Activated B cell treated with CpG ODN at 0.5 μM for 24 hours (primary cell): ENCODE results near the gene REL. TPM values are rescaled to one million over a fixed set of nuclear protein-coding genes. Genes with fewer than 3 reads are reported as not detected.

ENCODE experiments used
- ATAC-seq: fragments of 200-7000 bp; cut with Tn5 transposase; one replicate; pipeline ENCODE4 v1.10.0; 2021; ENCODE audit warnings: low read depth, mild to moderate bottlenecking, moderate library complexity
- CTCF ChIA-PET: fragments of 350-600 bp; sonication (Branson Sonifier 250); formaldehyde crosslinking; loops from one replicate; lab custom pipeline; 2021; ENCODE audit warnings: antibody characterized with exemption; lab: Charles Lee
- POLR2A ChIA-PET: fragments of 350-600 bp; sonication (Branson Sonifier 250); formaldehyde crosslinking; loops from one replicate; lab custom pipeline; 2021; ENCODE audit warnings: antibody characterized with exemption; lab: Charles Lee
- DNase-seq: peaks from one replicate; pipeline ENCODE4 v3.0.0; 2022
- H3K27ac Mint-ChIP-seq: one replicate; pipeline ENCODE4 v1.8.0; 2020; ENCODE audit warnings: mixed read lengths
- H3K27me3 Mint-ChIP-seq: one replicate; pipeline ENCODE4 v1.8.0; 2021; ENCODE audit warnings: mixed read lengths
- H3K36me3 Mint-ChIP-seq: one replicate; pipeline ENCODE4 v1.8.0; 2021; ENCODE audit warnings: low read depth, mixed read lengths
- H3K4me1 Mint-ChIP-seq: one replicate; pipeline ENCODE4 v1.8.0; 2021; ENCODE audit warnings: mixed read lengths
- H3K4me3 Mint-ChIP-seq: one replicate; pipeline ENCODE4 v1.8.0; 2020; ENCODE audit warnings: mild to moderate bottlenecking, mixed read lengths
- H3K9me3 Mint-ChIP-seq: one replicate; pipeline ENCODE4 v1.8.0; 2020; ENCODE audit warnings: mixed read lengths
- intact Hi-C: fragments of 100-400 bp; cut with micrococcal nuclease; formaldehyde crosslinking; loops from one replicate; pipeline ENCODE4 v1.15.1; 2024
- total RNA-seq: library from RNA; stranded (reverse); gene quantifications from 2 replicates; pipeline ENCODE4 v1.2.3, GENCODE V29; 2022
- TF ChIP-seq, protein P1 (sequence below): fragments of 200-600 bp; IDR thresholded peaks from one replicate; pipeline ENCODE4 v1.8.0; 2022; ENCODE audit warnings: antibody characterized with exemption, mild to moderate bottlenecking

The REL gene
- total RNA-seq, 1 donor from 2014 or later = 238 TPM

DNA sequence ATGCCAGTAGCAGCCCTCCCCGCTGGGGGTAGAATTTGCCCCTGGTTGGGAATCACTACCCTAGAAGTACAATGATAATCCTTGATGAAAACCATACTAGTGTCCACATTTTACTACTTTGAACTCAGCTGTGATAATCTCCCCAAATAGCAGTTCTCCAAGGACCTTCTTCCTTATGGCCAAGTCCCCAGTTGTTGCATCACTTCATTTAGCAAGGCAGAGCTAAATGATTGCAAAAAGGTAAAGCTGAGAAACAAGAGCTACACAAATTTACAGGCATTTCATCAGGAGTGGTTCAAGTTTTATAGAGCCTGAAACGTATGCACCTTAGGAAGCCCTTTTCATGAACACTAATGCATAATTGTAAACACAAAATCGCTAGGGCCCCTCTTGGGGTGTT lies 44.9 kb upstream of the REL start:
- no peaks in the 10 kb centered on the region for H3K27me3 Mint-ChIP-seq
- H3K4me3 Mint-ChIP-seq = no peak overlapping the region
- ChIA-PET CTCF (interaction anchor here (5.5 kb wide), 1 partner anchor 45 kb away, joined by 54 read pairs; the partner anchor contains the start of gene REL), POLR2A (interaction anchor here (0.5 to 7.2 kb wide), 5 partner anchors 20 to 141 kb away, joined by 3 to 250 read pairs (median 4); partner anchors contain the start of gene REL)
- peak overlapping the region; percentile 76 for H3K27ac Mint-ChIP-seq
- no peaks in the 10 kb centered on the region for H3K9me3 Mint-ChIP-seq
- peaks cover 91% of the 10 kb centered on the region for H3K4me1 Mint-ChIP-seq
- DNase-seq (no peak), ATAC-seq (no peak)
- TF ChIP-seq, protein P1, sequence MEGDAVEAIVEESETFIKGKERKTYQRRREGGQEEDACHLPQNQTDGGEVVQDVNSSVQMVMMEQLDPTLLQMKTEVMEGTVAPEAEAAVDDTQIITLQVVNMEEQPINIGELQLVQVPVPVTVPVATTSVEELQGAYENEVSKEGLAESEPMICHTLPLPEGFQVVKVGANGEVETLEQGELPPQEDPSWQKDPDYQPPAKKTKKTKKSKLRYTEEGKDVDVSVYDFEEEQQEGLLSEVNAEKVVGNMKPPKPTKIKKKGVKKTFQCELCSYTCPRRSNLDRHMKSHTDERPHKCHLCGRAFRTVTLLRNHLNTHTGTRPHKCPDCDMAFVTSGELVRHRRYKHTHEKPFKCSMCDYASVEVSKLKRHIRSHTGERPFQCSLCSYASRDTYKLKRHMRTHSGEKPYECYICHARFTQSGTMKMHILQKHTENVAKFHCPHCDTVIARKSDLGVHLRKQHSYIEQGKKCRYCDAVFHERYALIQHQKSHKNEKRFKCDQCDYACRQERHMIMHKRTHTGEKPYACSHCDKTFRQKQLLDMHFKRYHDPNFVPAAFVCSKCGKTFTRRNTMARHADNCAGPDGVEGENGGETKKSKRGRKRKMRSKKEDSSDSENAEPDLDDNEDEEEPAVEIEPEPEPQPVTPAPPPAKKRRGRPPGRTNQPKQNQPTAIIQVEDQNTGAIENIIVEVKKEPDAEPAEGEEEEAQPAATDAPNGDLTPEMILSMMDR = no peak
- H3K36me3 Mint-ChIP-seq = no peaks in the 10 kb centered on the region
- intact Hi-C loops = no loop called here

DNA sequence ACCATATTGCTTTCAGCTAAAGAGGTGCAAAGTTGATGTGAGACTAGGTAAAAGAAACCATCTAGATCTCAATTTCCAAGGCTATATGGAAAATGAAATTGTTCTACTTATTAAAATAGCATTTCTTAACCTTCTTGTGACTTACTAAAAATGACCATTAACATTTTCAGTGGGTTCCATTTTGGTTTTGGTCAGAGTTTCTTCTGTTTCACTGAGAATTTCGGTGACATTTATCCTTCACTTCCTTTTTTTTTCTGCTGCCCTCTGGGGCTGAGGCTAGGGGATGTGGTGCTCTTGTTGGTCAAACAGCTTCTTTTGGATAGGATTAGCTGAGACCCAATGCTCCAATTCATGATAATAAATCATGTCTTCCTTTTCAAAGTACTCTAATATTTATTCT lies 44.3 kb upstream of the REL start:
- Mint-ChIP-seq H3K4me3 (peak overlapping the region; percentile 29), H3K36me3 (no peaks in the 10 kb centered on the region), H3K27ac (peak overlapping the region; percentile 91), H3K4me1 (peaks cover 93% of the 10 kb centered on the region), H3K27me3 (no peaks in the 10 kb centered on the region), H3K9me3 (no peaks in the 10 kb centered on the region)
- ChIA-PET POLR2A (interaction anchor here (0.5 to 7.2 kb wide), 7 partner anchors 8 to 141 kb away, joined by 3 to 250 read pairs (median 4); partner anchors contain the start of gene REL), CTCF (interaction anchor here (3.0 to 5.5 kb wide), 2 partner anchors 18 to 44 kb away, joined by 21 to 54 read pairs; partner anchors contain the start of gene REL)
- TF ChIP-seq, protein P1 = no peak
- no peak for DNase-seq
- intact Hi-C loops = no loop called here
- ATAC-seq = no peak

GRCh38 chr2:60838481-60838880 lies 42.9 kb upstream of the REL start:
- TF ChIP-seq, protein P1 = no peak
- peak overlapping the region; percentile 20 for H3K4me3 Mint-ChIP-seq
- peaks cover 94% of the 10 kb centered on the region for H3K4me1 Mint-ChIP-seq
- no peaks in the 10 kb centered on the region for H3K9me3 Mint-ChIP-seq
- no peak for ATAC-seq
- H3K27ac Mint-ChIP-seq = peak overlapping the region; percentile 91
- DNase-seq = no peak
- intact Hi-C loops = no loop called here
- H3K27me3 Mint-ChIP-seq = no peaks in the 10 kb centered on the region
- ChIA-PET POLR2A (interaction anchor here (0.7 to 7.2 kb wide), 19 partner anchors 14 to 227 kb away, joined by 3 to 250 read pairs (median 9); partner anchors contain the start of gene REL), CTCF (interaction anchor here (0.9 to 5.5 kb wide), 11 partner anchors 12 to 160 kb away, joined by 3 to 54 read pairs (median 6); partner anchors contain the start of gene REL)
- H3K36me3 Mint-ChIP-seq = no peaks in the 10 kb centered on the region

DNA sequence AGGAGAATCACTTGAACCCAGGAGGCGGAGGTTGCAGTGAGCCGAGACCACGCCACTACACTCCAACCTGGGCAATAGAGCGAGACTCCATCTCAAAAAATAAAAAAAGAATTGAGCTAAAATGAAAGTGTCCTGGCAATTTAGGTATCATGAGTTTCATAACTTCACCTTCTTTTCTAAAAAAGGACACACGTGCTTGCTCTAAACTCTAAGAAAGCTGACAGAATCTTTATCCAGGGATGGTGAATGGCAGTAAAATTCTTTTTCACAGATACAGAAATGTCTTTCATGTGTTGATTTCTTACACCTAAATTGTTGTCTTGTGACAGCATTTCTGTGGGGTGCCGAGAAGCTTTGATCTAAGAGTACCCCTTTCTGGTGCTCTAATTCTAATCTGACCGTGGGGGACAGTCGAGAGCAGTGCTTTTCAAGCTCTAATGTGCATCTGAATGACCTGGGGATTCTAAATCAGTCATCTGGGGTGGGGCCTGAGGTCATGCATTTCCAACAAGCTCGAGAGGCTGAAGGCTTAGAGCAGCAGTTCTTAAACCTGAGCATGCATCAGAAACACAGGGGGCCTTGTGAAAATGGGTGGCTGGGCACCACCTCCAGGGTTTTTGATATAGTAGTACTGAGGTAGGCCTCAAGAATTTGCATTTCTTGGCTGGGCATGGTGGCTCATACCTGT lies 42.1 kb upstream of the REL start:
- no peaks in the 10 kb centered on the region for H3K27me3 Mint-ChIP-seq
- H3K4me1 Mint-ChIP-seq = peaks cover 94% of the 10 kb centered on the region
- ATAC-seq (peak; percentile 67), DNase-seq (no peak)
- H3K9me3 Mint-ChIP-seq = no peaks in the 10 kb centered on the region
- TF ChIP-seq, protein P1 = no peak
- ChIA-PET POLR2A (interaction anchor here (0.5 to 7.2 kb wide), 27 partner anchors 11 to 155 kb away, joined by 3 to 250 read pairs (median 6); partner anchors contain the start of gene REL), CTCF (interaction anchor here (0.9 to 5.5 kb wide), 12 partner anchors 13 to 160 kb away, joined by 3 to 54 read pairs (median 6); partner anchors contain the start of gene REL)
- no peaks in the 10 kb centered on the region for H3K36me3 Mint-ChIP-seq
- H3K27ac Mint-ChIP-seq = peak overlapping the region; percentile 91
- intact Hi-C loops = loop anchor here (1.0 kb wide), 3 partner anchors 32 to 43 kb away; no protein-coding TSS in a partner anchor
- peak overlapping the region; percentile 46 for H3K4me3 Mint-ChIP-seq

DNA sequence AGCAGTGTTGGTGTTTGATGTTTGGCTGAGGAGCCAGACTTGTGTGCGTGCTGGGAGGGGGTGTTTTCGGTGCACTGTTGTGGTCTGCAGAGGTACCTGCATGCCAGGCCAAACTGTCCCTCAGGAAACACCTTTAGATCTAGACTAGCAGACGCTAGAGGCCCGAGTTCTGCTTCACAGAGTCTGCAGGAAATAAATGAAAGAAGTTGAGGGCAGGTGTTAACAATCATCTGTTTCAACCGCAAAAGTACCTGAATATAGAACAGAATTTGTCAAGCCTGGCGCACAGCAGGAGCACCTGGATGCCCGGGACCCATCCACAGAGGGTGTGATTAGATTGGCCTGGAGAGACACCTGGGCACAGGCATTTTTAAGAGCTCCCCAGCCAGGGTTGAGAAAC lies 40.5 kb upstream of the REL start:
- H3K36me3 Mint-ChIP-seq = no peaks in the 10 kb centered on the region
- intact Hi-C loops = loop anchor here (1.0 to 5.0 kb wide), 4 partner anchors 16 to 84 kb away; partner anchors contain the start of genes PAPOLG and REL
- H3K4me1 Mint-ChIP-seq = peaks cover 90% of the 10 kb centered on the region
- no peaks in the 10 kb centered on the region for H3K9me3 Mint-ChIP-seq
- peak overlapping the region; percentile 64 for H3K4me3 Mint-ChIP-seq
- ATAC-seq (peak; percentile 63), DNase-seq (peak; percentile 35)
- H3K27me3 Mint-ChIP-seq = no peaks in the 10 kb centered on the region
- TF ChIP-seq, protein P1 = no peak
- POLR2A ChIA-PET = interaction anchor here (0.5 to 7.2 kb wide), 8 partner anchors 8 to 42 kb away, joined by 3 to 250 read pairs (median 7); partner anchors contain the start of gene REL
- H3K27ac Mint-ChIP-seq = peak overlapping the region; percentile 91
- CTCF ChIA-PET = interaction anchor here (1.1 to 5.5 kb wide), 2 partner anchors 23 to 41 kb away, joined by 3 to 54 read pairs; partner anchors contain the start of gene REL
